IMR-90 (cell line): Measurements from ENCODE around the gene GPC5.

Experiments
- CTCF ChIP-seq: conservative IDR thresholded peaks from 2 replicates; pipeline ENCODE4 v1.5.1; 2012; ENCODE audit warnings: mild to moderate bottlenecking, low read depth, low read length, improper control_type of control experiment
- MAFK ChIP-seq: IDR thresholded peaks from 2 replicates; pipeline ENCODE4 v1.6.1; 2012; ENCODE audit warnings: low read depth, low read length, improper control_type of control experiment
- POLR2A ChIP-seq: IDR thresholded peaks from 2 replicates; pipeline ENCODE4 v1.6.1; 2012; ENCODE audit warnings: mild to moderate bottlenecking, low read depth, low read length
- RAD21 ChIP-seq: IDR thresholded peaks from 2 replicates; pipeline ENCODE4 v1.6.1; 2012; ENCODE audit warnings: low read length, improper control_type of control experiment
- RFX5 ChIP-seq: IDR thresholded peaks from 2 replicates; pipeline ENCODE4 v1.8.0; 2012; ENCODE audit warnings: low read depth, mild to moderate bottlenecking, low read length, moderate library complexity
- SMC3 ChIP-seq: fragments of 150-350 bp; IDR thresholded peaks from 2 replicates; pipeline ENCODE4 v1.6.1; 2016; ENCODE audit warnings: low read depth, mild to moderate bottlenecking, antibody characterized with exemption, low read length, moderate library complexity
- USF2 ChIP-seq: fragments of 150-350 bp; IDR thresholded peaks from 2 replicates; pipeline ENCODE4 v1.6.1; 2017; ENCODE audit warnings: mild to moderate bottlenecking, antibody characterized with exemption, low read length, low read depth

DNA sequence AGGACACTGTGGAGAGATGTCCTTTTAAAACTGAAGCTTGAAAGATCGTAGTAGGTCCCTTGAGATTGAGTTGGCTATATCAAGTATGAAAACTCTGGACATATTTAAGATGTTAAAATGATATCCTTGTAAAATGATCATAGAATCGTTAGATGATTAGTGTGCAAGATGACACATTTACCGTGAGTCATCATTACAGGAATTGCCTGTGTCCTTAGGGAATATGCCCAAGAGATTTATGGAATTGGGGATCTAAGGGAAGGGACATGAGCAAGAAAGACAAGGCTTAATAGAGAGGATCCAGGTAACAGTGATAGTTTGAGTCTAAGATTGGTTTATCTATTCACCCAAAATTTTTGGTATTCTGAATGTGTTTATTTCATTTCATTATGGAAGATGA lies 233.7 kb downstream of the GPC5 start:
- no peak for TF ChIP-seq CTCF
- TF ChIP-seq USF2, result no peak
- no peak for TF ChIP-seq RFX5
- no peak for TF ChIP-seq POLR2A
- TF ChIP-seq SMC3, result no peak
- no peak for TF ChIP-seq MAFK
- TF ChIP-seq RAD21, result no peak
